Effector CD8-positive, alpha-beta T cell (primary cell): ENCODE results near the gene AKT1S1.

Source experiments
- DNase-seq: peaks from one replicate; lab custom pipeline; 2025; lab: John Stamatoyannopoulos, UW

AKT1S1 gene

GRCh38 chr19:49869009-49869483, 8.1 kb downstream of the AKT1S1 start:
- no peak for DNase-seq

- DNase-seq: peak; percentile 76
Measured at GRCh38 chr19:49866933-49867782, 10.0 kb downstream of the AKT1S1 start, which contains the start of gene PNKP. TSS of gene PNKP (minus strand) at chr19:49867576. CDS start at chr19:49867204, 372 bp downstream.

GRCh38 chr19:49864890-49865289, 12.3 kb downstream of the AKT1S1 start:
- no peak for DNase-seq

- DNase-seq: no peak
Measured at GRCh38 chr19:49863935-49864320, 13.2 kb downstream of the AKT1S1 start.

GRCh38 chr19:49863254-49863934, 13.8 kb downstream of the AKT1S1 start:
- DNase-seq: no peak

- no peak for DNase-seq
Measured at GRCh38 chr19:49862391-49863253, 14.5 kb downstream of the AKT1S1 start.

- no peak for DNase-seq
Measured at GRCh38 chr19:49861541-49862378, 15.4 kb downstream of the AKT1S1 start.

GRCh38 chr19:49861107-49861506, 16.0 kb downstream of the AKT1S1 start:
- DNase-seq: no peak

- DNase-seq: no peak
Measured at GRCh38 chr19:49860336-49861102, 16.6 kb downstream of the AKT1S1 start.

- DNase-seq: no peak
Measured at GRCh38 chr19:49859682-49860335, 17.3 kb downstream of the AKT1S1 start.

GRCh38 chr19:49858088-49858985, 18.8 kb downstream of the AKT1S1 start:
- no peak for DNase-seq

- no peak for DNase-seq
Measured at GRCh38 chr19:49857838-49858087, 19.4 kb downstream of the AKT1S1 start.

GRCh38 chr19:49857061-49857837, 19.9 kb downstream of the AKT1S1 start:
- DNase-seq: no peak

GRCh38 chr19:49856574-49857021, 20.6 kb downstream of the AKT1S1 start:
- no peak for DNase-seq

- DNase-seq: no peak
Measured at GRCh38 chr19:49855676-49856573, 21.2 kb downstream of the AKT1S1 start.

- no peak for DNase-seq
Measured at GRCh38 chr19:49855277-49855675, 21.9 kb downstream of the AKT1S1 start.
